Measurements from ENCODE around the gene MYDGF.
A peak's percentile ranks its signal among the peaks of the same experiment; 100 is the strongest.
"Not testable (repeated sequence)": the region's sequence is repeated elsewhere in the genome, so short reads cannot be mapped to it uniquely, and the experiment has no call there.

MYDGF gene

GRCh38 chr19:4691373-4691772, 21.2 kb upstream of the MYDGF start:
- Mint-ChIP-seq H3K9me3 (no peaks in the 10 kb centered on the region), H3K4me1 (ENCODE audit: low read depth) (no peaks in the 10 kb centered on the region), H3K27ac (no peak overlapping the region), H3K4me3 (no peak overlapping the region), H3K27me3 (no peaks in the 10 kb centered on the region), H3K36me3 (ENCODE audit: low read depth) (peaks cover 33% of the 10 kb centered on the region)

- Mint-ChIP-seq H3K4me1 (ENCODE audit: low read depth) (no peaks in the 10 kb centered on the region), H3K9me3 (no peaks in the 10 kb centered on the region), H3K27ac (peak overlapping the region; percentile 16), H3K36me3 (ENCODE audit: low read depth) (peaks cover 29% of the 10 kb centered on the region), H3K27me3 (no peaks in the 10 kb centered on the region), H3K4me3 (no peak overlapping the region)
Observed at GRCh38 chr19:4690361-4690760, 20.2 kb upstream of the MYDGF start.

- peaks cover 26% of the 10 kb centered on the region for H3K36me3 Mint-ChIP-seq (ENCODE audit: low read depth)
- no peaks in the 10 kb centered on the region for H3K27me3 Mint-ChIP-seq
- no peak overlapping the region for H3K4me3 Mint-ChIP-seq
- no peaks in the 10 kb centered on the region for H3K9me3 Mint-ChIP-seq
- no peak overlapping the region for H3K27ac Mint-ChIP-seq
- no peaks in the 10 kb centered on the region for H3K4me1 Mint-ChIP-seq (ENCODE audit: low read depth)
Observed at GRCh38 chr19:4689403-4689802, 19.3 kb upstream of the MYDGF start.

- no peak overlapping the region for H3K4me3 Mint-ChIP-seq
- H3K4me1 Mint-ChIP-seq (ENCODE audit: low read depth): no peaks in the 10 kb centered on the region
- H3K27ac Mint-ChIP-seq: no peak overlapping the region
- peaks cover 28% of the 10 kb centered on the region for H3K36me3 Mint-ChIP-seq (ENCODE audit: low read depth)
- no peaks in the 10 kb centered on the region for H3K27me3 Mint-ChIP-seq
- no peaks in the 10 kb centered on the region for H3K9me3 Mint-ChIP-seq
Observed at GRCh38 chr19:4688587-4688986, 18.4 kb upstream of the MYDGF start.

GRCh38 chr19:4687396-4687795, 17.3 kb upstream of the MYDGF start:
- Mint-ChIP-seq H3K27ac (no peak overlapping the region), H3K27me3 (no peaks in the 10 kb centered on the region), H3K4me1 (ENCODE audit: low read depth) (no peaks in the 10 kb centered on the region), H3K36me3 (ENCODE audit: low read depth) (peaks cover 23% of the 10 kb centered on the region), H3K9me3 (no peaks in the 10 kb centered on the region), H3K4me3 (no peak overlapping the region)

GRCh38 chr19:4686700-4687099, 16.6 kb upstream of the MYDGF start:
- no peaks in the 10 kb centered on the region for H3K4me1 Mint-ChIP-seq (ENCODE audit: low read depth)
- no peak overlapping the region for H3K27ac Mint-ChIP-seq
- peaks cover 23% of the 10 kb centered on the region for H3K36me3 Mint-ChIP-seq (ENCODE audit: low read depth)
- H3K9me3 Mint-ChIP-seq: no peaks in the 10 kb centered on the region
- no peaks in the 10 kb centered on the region for H3K27me3 Mint-ChIP-seq
- H3K4me3 Mint-ChIP-seq: no peak overlapping the region

- H3K27me3 Mint-ChIP-seq: no peaks in the 10 kb centered on the region
- peaks cover 21% of the 10 kb centered on the region for H3K36me3 Mint-ChIP-seq (ENCODE audit: low read depth)
- no peaks in the 10 kb centered on the region for H3K4me1 Mint-ChIP-seq (ENCODE audit: low read depth)
- no peak overlapping the region for H3K27ac Mint-ChIP-seq
- H3K9me3 Mint-ChIP-seq: no peaks in the 10 kb centered on the region
- H3K4me3 Mint-ChIP-seq: no peak overlapping the region
Observed at GRCh38 chr19:4684312-4685095, 14.4 kb upstream of the MYDGF start.

GRCh38 chr19:4682417-4683200, 12.5 kb upstream of the MYDGF start:
- Mint-ChIP-seq H3K4me3 (no peak overlapping the region), H3K36me3 (ENCODE audit: low read depth) (peaks cover 25% of the 10 kb centered on the region), H3K27ac (no peak overlapping the region), H3K4me1 (ENCODE audit: low read depth) (no peaks in the 10 kb centered on the region), H3K9me3 (no peaks in the 10 kb centered on the region), H3K27me3 (no peaks in the 10 kb centered on the region)

GRCh38 chr19:4680021-4680420, 9.9 kb upstream of the MYDGF start:
- not testable (repeated sequence) for H3K4me1 Mint-ChIP-seq (ENCODE audit: low read depth); H3K27ac Mint-ChIP-seq; H3K9me3 Mint-ChIP-seq; H3K4me3 Mint-ChIP-seq; H3K27me3 Mint-ChIP-seq
- peaks cover 24% of the 10 kb centered on the region for H3K36me3 Mint-ChIP-seq (ENCODE audit: low read depth)

- H3K4me1 Mint-ChIP-seq (ENCODE audit: low read depth): no peaks in the 10 kb centered on the region
- no peaks in the 10 kb centered on the region for H3K9me3 Mint-ChIP-seq
- no peaks in the 10 kb centered on the region for H3K27me3 Mint-ChIP-seq
- peaks cover 21% of the 10 kb centered on the region for H3K36me3 Mint-ChIP-seq (ENCODE audit: low read depth)
- H3K4me3 Mint-ChIP-seq: no peak overlapping the region
- no peak overlapping the region for H3K27ac Mint-ChIP-seq
Observed at GRCh38 chr19:4678881-4679790, 9.0 kb upstream of the MYDGF start.

- Mint-ChIP-seq H3K27ac (no peak overlapping the region), H3K4me1 (ENCODE audit: low read depth) (no peaks in the 10 kb centered on the region), H3K36me3 (ENCODE audit: low read depth) (peaks cover 13% of the 10 kb centered on the region), H3K27me3 (no peaks in the 10 kb centered on the region), H3K9me3 (no peaks in the 10 kb centered on the region), H3K4me3 (no peak overlapping the region)
Observed at GRCh38 chr19:4676955-4677731, 7.0 kb upstream of the MYDGF start.

- H3K9me3 Mint-ChIP-seq: no peaks in the 10 kb centered on the region
- H3K27me3 Mint-ChIP-seq: no peaks in the 10 kb centered on the region
- H3K27ac Mint-ChIP-seq: no peak overlapping the region
- H3K36me3 Mint-ChIP-seq (ENCODE audit: low read depth): peaks cover 11% of the 10 kb centered on the region
- H3K4me3 Mint-ChIP-seq: no peak overlapping the region
- no peaks in the 10 kb centered on the region for H3K4me1 Mint-ChIP-seq (ENCODE audit: low read depth)
Observed at GRCh38 chr19:4675346-4675745, 5.2 kb upstream of the MYDGF start.

GRCh38 chr19:4673726-4674125, 3.6 kb upstream of the MYDGF start:
- Mint-ChIP-seq H3K4me3 (no peak overlapping the region), H3K4me1 (ENCODE audit: low read depth) (peaks cover 10% of the 10 kb centered on the region), H3K9me3 (no peaks in the 10 kb centered on the region), H3K36me3 (ENCODE audit: low read depth) (peaks cover 13% of the 10 kb centered on the region), H3K27ac (no peak overlapping the region), H3K27me3 (no peaks in the 10 kb centered on the region)

- Mint-ChIP-seq H3K4me3 (no peak overlapping the region), H3K4me1 (ENCODE audit: low read depth) (peaks cover 15% of the 10 kb centered on the region), H3K9me3 (no peaks in the 10 kb centered on the region), H3K36me3 (ENCODE audit: low read depth) (peaks cover 15% of the 10 kb centered on the region), H3K27me3 (no peaks in the 10 kb centered on the region), H3K27ac (no peak overlapping the region)
Observed at GRCh38 chr19:4673216-4673615, 3.1 kb upstream of the MYDGF start.

Data from stimulated activated naive CD8-positive, alpha-beta T cell treated with anti-CD3 and anti-CD28 coated beads, Interleukin-15, Interleukin-2, amounts not matched to agents 100 ng/mL and 50 ng/mL, for 24 hours (primary cell).